IPS-15b (cell line): ENCODE results near the gene USE1.

Experiments
- H3K27me3 ChIP-seq: one replicate; pipeline ENCODE4 v1.6.1; 2013; ENCODE audit warnings: low read length; ENCODE audit not compliant: control insufficient read depth, insufficient read depth
- H3K36me3 ChIP-seq: one replicate; pipeline ENCODE4 v1.6.1; 2013; ENCODE audit warnings: low read length; ENCODE audit not compliant: control insufficient read depth, insufficient read depth
- H3K4me1 ChIP-seq: one replicate; pipeline ENCODE4 v1.6.1; 2013; ENCODE audit warnings: mild to moderate bottlenecking, low read length; ENCODE audit not compliant: control insufficient read depth, insufficient read depth
- H3K4me3 ChIP-seq: one replicate; pipeline ENCODE4 v1.5.1; 2013; ENCODE audit warnings: low read depth, low read length
- H3K9ac ChIP-seq: one replicate; pipeline ENCODE4 v1.6.1; 2013; ENCODE audit warnings: low read depth, mild to moderate bottlenecking, low read length
- H3K9me3 ChIP-seq: one replicate; pipeline ENCODE4 v1.6.1; 2013; ENCODE audit warnings: mild to moderate bottlenecking, low read length; ENCODE audit not compliant: control insufficient read depth, insufficient read depth

USE1 gene

DNA sequence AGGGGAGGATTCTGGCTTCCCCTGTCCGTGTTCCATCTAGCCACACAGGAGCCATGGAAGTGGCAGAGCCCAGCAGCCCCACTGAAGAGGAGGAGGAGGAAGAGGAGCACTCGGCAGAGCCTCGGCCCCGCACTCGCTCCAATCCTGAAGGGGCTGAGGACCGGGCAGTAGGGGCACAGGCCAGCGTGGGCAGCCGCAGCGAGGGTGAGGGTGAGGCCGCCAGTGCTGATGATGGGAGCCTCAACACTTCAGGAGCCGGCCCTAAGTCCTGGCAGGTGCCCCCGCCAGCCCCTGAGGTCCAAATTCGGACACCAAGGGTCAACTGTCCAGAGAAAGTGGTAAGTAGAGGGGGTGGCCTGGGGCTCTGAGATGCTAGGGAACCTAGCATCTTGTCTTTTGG lies 53.6 kb downstream of the USE1 start:
- Histone ChIP-seq H3K36me3 (peaks cover 13% of the 10 kb centered on the region), H3K4me3 (no peak overlapping the region), H3K27me3 (no peaks in the 10 kb centered on the region), H3K9me3 (no peaks in the 10 kb centered on the region), H3K9ac (no peak overlapping the region), H3K4me1 (peaks cover 9% of the 10 kb centered on the region)
